Measurements from ENCODE around the gene CEP290. TPM values are rescaled to one million over a fixed set of nuclear protein-coding genes. Genes with fewer than 3 reads are reported as not detected.

CEP290 gene
- total and polyA plus RNA-seq, 2 of the 13 experiments (the other 11 are each of a cell fraction or from before 2014, with no cell fraction given), result 2.4 to 10.8 TPM

DNA sequence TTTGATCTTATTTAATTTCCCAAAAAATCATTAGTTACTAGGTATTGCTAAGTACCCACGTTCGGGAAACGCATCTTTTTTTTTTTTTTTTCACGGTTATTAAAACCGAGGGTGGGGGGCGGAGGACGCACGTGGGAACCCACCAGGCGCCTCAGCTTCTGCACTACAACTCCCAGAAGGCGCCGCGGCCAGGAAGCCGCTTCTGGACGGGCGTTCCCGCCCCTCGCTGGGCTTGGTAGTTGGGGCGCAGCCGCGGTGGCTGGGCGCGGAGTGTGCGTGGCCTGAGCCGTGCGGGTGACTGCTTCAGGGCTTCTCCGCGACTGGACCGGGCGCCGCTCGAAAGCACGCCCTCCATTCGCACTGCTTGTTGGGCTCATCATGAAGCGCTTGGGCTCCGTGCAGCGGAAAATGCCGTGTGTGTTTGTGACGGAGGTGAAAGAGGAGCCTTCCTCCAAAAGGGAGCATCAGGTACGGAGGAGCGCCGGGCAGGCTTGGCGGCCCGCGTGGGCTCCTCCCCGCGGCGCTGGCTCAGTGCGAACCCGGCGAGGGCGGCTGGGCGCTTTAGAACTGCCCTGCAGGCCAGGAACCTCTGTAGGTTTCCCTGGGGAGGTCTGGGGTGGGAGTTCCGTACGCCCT lies 106.5 kb downstream of the CEP290 start (continued):
- TF ChIP-seq, protein P1, sequence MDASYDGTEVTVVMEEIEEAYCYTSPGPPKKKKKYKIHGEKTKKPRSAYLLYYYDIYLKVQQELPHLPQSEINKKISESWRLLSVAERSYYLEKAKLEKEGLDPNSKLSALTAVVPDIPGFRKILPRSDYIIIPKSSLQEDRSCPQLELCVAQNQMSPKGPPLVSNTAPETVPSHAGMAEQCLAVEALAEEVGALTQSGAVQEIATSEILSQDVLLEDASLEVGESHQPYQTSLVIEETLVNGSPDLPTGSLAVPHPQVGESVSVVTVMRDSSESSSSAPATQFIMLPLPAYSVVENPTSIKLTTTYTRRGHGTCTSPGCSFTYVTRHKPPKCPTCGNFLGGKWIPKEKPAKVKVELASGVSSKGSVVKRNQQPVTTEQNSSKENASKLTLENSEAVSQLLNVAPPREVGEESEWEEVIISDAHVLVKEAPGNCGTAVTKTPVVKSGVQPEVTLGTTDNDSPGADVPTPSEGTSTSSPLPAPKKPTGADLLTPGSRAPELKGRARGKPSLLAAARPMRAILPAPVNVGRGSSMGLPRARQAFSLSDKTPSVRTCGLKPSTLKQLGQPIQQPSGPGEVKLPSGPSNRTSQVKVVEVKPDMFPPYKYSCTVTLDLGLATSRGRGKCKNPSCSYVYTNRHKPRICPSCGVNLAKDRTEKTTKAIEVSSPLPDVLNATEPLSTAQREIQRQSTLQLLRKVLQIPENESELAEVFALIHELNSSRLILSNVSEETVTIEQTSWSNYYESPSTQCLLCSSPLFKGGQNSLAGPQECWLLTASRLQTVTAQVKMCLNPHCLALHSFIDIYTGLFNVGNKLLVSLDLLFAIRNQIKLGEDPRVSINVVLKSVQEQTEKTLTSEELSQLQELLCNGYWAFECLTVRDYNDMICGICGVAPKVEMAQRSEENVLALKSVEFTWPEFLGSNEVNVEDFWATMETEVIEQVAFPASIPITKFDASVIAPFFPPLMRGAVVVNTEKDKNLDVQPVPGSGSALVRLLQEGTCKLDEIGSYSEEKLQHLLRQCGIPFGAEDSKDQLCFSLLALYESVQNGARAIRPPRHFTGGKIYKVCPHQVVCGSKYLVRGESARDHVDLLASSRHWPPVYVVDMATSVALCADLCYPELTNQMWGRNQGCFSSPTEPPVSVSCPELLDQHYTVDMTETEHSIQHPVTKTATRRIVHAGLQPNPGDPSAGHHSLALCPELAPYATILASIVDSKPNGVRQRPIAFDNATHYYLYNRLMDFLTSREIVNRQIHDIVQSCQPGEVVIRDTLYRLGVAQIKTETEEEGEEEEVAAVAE (CRISPR knock-in tag; IDR thresholded peaks at IDR 0.05; ENCODE audit: borderline replicate concordance), result 0 out of 2 replicates have a peak, but pooled peaks have one; percentile 48
- peak; percentile 87 for TF ChIP-seq ZNF263 (CRISPR knock-in tag; IDR thresholded peaks at IDR 0.05)
- TF ChIP-seq KDM5B (CRISPR knock-in tag; IDR thresholded peaks at IDR 0.05; ENCODE audit: borderline replicate concordance), result peak; percentile 68; the same call in 1 of the 2 replicates
- TF ChIP-seq MZF1 (CRISPR knock-in tag; IDR thresholded peaks at IDR 0.05; ENCODE audit: borderline replicate concordance), result no peak
- TF ChIP-seq, protein P2, sequence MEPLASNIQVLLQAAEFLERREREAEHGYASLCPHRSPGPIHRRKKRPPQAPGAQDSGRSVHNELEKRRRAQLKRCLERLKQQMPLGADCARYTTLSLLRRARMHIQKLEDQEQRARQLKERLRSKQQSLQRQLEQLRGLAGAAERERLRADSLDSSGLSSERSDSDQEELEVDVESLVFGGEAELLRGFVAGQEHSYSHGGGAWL (CRISPR knock-in tag; IDR thresholded peaks at IDR 0.05), result peak; percentile 74; the same call in 1 of the 2 replicates
- peak; percentile 67 for TF ChIP-seq RNF2 (conservative IDR thresholded peaks at IDR 0.05; ENCODE audit: low read depth)
- no peak for TF ChIP-seq KLF13 (CRISPR knock-in tag; IDR thresholded peaks at IDR 0.05)
- peak; percentile 44; the same call in 1 of the 2 replicates for TF ChIP-seq HOXA5 (CRISPR knock-in tag; IDR thresholded peaks at IDR 0.05)
- peak; percentile 73; the same call in 1 of the 2 replicates for TF ChIP-seq IRF2 (CRISPR knock-in tag; IDR thresholded peaks at IDR 0.05)
- peak; percentile 79; the same call in 1 of the 2 replicates for TF ChIP-seq ZNF205 (CRISPR knock-in tag; IDR thresholded peaks at IDR 0.05)
- TF ChIP-seq ZFY (CRISPR knock-in tag; IDR thresholded peaks at IDR 0.05), result peak; percentile 93
- 0 out of 2 replicates have a peak, but pooled peaks have one; percentile 64 for TF ChIP-seq ZNF256 (CRISPR knock-in tag; conservative IDR thresholded peaks at IDR 0.05)
- peak; percentile 83; the same call in 1 of the 2 replicates for TF ChIP-seq ARNT2 (CRISPR knock-in tag; IDR thresholded peaks at IDR 0.05; ENCODE audit: low read depth)
- TF ChIP-seq AGO2 (optimal IDR thresholded peaks at IDR 0.05; ENCODE audit: low read depth, low read length), result peak; percentile 60
- TF ChIP-seq ZNF598 (CRISPR knock-in tag; IDR thresholded peaks at IDR 0.05; ENCODE audit: borderline replicate concordance), result peak; percentile 66; the same call in 1 of the 2 replicates
- TF ChIP-seq, protein P3, sequence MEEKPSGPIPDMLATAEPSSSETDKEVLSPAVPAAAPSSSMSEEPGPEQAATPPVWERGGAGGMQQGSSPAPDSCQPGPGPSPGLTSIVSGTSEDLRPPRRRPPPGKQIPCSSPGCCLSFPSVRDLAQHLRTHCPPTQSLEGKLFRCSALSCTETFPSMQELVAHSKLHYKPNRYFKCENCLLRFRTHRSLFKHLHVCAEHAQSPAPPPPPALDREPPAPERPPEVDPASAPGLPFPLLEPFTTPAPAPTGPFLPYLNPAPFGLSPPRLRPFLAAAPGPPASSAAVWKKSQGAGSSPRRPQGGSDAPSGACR (CRISPR knock-in tag; IDR thresholded peaks at IDR 0.05), result 0 out of 2 replicates have a peak, but pooled peaks have one; percentile 42
- TF ChIP-seq SIN3A (IDR thresholded peaks at IDR 0.05; ENCODE audit: borderline replicate concordance, low read depth, low read length), result peak; percentile 48; the same call in 1 of the 2 replicates
- TF ChIP-seq, protein P4, sequence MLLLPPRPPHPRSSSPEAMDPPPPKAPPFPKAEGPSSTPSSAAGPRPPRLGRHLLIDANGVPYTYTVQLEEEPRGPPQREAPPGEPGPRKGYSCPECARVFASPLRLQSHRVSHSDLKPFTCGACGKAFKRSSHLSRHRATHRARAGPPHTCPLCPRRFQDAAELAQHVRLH (CRISPR knock-in tag; IDR thresholded peaks at IDR 0.05; ENCODE audit: borderline replicate concordance, low read depth), result 0 out of 2 replicates have a peak, but pooled peaks have one; percentile 50
- peak; percentile 60 for TF ChIP-seq YY1 (IDR thresholded peaks at IDR 0.05; ENCODE audit: insufficient read depth, insufficient replicate concordance, low read depth, low read length)
- TF ChIP-seq, protein P5, sequence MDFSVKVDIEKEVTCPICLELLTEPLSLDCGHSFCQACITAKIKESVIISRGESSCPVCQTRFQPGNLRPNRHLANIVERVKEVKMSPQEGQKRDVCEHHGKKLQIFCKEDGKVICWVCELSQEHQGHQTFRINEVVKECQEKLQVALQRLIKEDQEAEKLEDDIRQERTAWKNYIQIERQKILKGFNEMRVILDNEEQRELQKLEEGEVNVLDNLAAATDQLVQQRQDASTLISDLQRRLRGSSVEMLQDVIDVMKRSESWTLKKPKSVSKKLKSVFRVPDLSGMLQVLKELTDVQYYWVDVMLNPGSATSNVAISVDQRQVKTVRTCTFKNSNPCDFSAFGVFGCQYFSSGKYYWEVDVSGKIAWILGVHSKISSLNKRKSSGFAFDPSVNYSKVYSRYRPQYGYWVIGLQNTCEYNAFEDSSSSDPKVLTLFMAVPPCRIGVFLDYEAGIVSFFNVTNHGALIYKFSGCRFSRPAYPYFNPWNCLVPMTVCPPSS (IDR thresholded peaks at IDR 0.05), result no peak
- TF ChIP-seq, protein P6, sequence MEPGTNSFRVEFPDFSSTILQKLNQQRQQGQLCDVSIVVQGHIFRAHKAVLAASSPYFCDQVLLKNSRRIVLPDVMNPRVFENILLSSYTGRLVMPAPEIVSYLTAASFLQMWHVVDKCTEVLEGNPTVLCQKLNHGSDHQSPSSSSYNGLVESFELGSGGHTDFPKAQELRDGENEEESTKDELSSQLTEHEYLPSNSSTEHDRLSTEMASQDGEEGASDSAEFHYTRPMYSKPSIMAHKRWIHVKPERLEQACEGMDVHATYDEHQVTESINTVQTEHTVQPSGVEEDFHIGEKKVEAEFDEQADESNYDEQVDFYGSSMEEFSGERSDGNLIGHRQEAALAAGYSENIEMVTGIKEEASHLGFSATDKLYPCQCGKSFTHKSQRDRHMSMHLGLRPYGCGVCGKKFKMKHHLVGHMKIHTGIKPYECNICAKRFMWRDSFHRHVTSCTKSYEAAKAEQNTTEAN (CRISPR knock-in tag; conservative IDR thresholded peaks at IDR 0.05), result 0 out of 2 replicates have a peak, but pooled peaks have one; percentile 47
